HK-2 (cell line): ENCODE results near the gene LCE5A.
"Not testable (repeated sequence)": the region's sequence is repeated elsewhere in the genome, so short reads cannot be mapped to it uniquely, and the experiment has no call there.

Experiments
- DNase-seq: peaks from one replicate; pipeline ENCODE4 v3.0.0-alpha.2; 2018; ENCODE audit not compliant: unreplicated experiment

LCE5A gene

DNA sequence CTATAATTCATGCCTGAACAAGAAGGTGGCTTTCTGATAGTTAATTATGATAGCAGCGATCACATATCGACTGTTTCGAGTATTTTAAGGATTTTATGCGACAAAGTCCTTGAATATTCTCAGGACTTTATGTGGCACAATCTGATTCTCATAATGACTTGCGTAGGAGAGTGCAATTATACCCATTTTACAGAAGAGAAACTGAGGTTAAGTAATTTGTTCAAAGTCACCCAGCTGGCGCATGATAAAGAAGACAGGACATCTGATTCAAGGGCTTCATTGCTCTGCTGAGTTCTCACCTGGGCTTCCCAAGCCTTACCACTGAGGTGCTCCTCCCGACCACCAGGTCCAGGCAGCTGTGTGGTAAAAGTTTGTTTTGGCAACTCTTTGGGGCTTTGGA, 5.5 kb downstream of the LCE5A start:
- no peak for DNase-seq

DNA sequence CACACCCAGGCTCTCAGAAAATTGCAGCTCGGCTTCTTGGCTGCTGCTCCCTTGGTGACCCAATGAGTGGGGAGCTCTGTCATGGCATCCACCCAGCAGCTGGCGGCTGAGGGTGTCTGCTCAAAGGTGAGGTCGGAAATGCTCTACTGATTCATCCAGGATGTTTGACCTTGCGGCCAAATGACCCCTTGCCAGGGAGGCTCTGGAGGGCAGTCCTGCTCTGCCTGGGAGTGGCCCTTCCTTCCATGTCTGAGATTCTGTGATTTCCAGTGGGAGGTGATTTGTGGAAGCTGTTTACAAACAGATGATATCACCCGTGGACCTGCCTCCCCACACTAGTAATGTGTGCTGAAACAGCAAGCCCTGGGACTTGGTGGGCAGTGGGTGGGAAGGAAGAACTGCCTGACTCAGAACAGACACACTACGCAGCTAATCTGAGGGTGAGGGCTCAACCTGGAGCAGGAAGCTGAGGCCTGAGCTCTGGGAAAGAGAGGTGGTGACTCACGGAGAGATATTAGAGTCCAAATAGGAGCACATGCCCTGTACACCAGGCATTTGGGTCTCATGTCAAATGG, 6.7 kb downstream of the LCE5A start:
- no peak for DNase-seq

DNA sequence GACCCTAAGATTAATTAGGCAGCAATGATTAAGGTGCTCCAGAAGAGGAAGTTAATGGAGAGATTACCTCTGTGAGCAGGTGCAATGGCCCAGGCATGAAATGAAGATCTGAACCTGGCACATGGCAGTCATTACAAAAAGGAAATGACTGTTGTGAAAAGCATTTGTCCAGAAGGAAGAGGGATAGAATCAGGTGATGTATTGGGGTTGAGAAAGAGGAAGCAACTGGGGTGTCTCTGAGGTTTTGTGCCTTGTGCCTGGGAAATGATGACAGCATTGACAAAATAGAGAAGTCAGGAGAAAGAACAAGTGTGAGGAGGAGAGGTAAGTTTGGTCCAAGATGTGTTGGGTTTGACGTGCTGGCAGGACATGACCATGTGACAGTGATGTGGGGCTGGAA, 9.2 kb downstream of the LCE5A start:
- DNase-seq = no peak

DNA sequence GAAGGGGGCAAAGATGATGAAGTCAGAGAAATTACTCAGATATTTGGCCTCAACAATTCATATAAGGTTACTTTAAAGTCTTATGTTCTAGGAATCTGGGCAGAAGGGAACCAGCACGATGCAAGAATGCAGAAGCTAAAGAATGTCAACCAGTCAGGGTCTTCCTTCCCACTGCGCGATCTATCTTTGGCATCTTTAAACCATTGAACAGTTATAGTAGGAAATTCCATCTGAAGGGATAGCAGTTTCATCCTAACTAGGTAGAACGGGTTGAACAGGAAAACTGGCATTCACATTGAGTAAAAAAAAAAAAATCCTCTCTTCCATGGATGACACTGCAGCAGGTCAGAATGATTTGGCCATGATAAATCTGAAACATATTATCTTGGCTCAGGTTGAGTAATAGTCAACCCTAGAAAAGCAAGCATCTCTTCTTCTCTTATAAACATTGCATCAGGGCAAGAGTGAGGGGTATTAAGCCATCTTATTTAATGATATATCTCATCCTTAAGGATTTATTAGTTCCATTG, 10.0 kb downstream of the LCE5A start:
- DNase-seq = no peak

DNA sequence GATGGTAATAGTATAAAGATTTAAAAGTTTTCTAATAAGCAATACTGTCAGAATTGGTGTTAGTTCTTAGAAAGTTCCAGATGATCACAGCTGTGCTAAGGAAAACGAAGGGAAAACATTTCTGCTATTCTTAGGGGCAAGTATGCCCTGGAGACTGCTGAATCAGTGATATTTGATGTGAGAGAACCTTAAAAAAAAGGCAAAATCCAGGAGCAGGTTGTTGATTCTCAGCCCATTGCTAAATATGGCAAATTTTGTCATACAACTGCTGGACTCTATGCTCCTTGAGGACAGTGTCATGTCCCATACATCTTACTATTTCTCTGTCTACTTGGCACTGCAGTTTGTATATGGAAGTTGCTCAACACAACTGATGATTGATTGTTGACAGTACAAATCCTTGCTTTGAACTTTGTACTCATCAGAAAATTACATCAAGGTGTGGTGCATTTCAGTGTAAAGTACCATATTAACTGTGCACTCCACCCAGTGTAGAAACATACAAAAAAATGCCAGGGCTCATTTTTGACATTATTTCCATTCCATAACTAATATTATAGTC, 14.6 kb downstream of the LCE5A start:
- DNase-seq = no peak

DNA sequence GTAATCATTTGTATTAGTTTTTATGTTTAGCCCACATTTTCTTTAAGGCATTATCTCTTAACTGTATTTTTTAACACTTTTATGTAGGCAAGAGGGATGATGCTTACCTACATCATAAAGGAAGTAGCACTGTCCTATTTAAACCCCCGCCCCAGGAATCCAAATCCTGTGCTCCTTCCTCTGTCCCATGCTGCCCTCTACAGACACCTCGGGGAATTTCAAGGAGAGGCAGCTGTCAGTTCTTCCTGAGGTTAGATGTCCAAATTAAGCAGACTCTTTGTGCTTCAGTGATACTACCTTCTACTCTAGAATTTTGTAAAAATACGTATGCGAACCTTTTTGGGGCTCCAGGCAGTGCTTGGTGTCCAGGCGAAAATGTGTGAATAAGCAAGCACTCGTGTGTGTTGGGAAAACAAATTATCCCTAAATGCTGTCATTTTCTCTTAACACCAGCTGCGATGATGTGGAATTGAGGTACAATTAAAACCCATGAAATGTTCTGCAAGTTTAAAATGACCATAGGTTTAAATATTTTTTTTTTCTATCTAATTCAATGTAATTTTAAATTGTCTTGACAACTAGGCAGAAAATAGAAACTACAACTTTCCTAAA, 22.8 kb downstream of the LCE5A start:
- peak; percentile 50 for DNase-seq

DNA sequence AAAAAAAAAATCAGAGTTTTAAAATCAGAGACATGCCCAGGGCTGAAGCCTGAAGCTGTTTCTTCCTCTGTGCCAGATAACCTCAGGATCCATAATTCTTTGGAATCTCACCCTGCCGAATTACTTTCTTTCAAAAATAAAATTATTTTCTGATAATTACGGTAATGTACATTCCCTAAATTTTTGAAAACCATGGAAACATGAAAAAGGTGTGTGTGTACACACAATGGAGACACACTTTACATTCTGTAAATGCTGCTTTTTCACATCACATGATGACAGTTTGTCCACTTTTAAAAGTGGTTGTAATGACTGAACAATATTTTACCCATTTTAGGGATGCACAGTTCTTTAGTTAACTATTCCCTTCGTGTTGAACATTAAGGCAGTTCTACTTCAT, 25.2 kb downstream of the LCE5A start:
- no peak for DNase-seq

DNA sequence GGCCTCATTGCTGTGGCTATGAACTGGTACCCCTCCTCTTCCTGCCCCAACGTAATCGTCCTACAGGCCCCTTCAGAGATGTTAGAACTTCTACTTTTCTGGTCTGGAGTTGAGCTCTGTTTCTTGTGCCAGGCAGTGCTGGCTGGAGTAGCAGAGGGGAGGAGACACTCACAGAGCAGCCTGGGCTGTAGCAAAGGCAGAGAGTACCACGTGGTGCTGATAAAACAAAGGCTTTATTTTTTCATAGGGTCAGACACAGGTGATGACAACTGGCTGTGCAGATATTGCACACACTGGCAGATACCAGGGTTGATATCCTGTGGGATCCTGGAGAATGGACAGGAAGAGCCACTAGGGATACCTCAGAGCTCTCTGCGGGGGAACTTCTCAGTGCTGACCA, 26.9 kb downstream of the LCE5A start:
- no peak for DNase-seq

DNA sequence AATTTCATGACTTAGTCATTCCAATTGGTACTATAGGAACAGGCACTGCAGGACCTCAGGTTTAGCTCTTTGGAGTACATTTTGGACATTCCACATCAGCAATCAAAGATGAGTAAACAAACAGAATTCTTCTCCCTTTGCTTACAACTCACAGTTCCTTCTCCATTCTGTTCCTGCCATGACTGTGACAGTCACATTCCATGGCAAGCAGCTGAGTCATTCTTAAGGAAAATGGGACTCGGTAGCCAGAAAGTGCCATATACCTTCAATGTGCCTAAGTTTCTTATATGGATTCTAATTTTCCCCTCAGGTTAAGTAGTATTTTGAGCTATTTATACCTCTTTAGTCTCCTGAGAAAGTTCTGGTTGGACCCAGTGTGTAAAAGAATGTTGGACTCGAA, 29.3 kb downstream of the LCE5A start:
- no peak for DNase-seq

DNA sequence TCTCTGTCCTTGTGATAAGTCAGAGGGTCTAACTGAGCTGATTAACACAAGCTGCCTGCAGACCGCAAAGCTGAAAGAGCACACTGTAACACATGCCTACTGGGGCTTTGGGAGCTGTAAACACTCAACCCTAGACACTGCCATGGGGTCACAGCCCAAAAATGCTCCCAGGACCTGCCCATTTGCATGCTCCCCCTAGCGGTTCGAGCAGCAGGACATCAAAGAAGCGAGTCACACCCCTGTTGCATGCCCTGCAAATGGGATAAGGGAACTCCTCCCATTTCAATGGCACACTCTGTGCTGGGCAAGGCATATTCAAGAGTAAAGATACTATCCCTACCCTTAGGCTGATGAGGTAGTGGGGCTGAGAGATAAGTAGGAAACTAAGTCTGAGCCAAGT, 33.2 kb downstream of the LCE5A start:
- no peak for DNase-seq

DNA sequence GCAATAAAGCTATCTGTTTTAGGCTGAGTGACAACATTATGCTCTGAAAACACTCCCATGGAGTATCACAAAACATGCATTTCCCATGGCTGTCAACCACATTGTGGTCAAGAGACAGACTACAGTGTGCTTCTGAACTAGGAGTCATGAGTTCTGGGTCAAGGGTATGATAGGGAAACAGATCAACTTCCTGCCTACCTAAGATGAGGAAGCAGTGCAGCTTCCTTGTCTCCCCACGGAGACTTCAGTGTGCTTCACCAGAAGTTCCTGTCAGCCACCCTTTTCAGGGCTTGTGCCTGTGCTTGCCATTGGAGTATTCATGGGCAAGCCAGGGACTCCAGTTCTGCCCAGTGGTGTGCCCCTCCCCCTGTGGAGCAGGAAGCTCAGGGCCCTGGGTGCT, 36.1 kb downstream of the LCE5A start:
- DNase-seq = no peak

DNA sequence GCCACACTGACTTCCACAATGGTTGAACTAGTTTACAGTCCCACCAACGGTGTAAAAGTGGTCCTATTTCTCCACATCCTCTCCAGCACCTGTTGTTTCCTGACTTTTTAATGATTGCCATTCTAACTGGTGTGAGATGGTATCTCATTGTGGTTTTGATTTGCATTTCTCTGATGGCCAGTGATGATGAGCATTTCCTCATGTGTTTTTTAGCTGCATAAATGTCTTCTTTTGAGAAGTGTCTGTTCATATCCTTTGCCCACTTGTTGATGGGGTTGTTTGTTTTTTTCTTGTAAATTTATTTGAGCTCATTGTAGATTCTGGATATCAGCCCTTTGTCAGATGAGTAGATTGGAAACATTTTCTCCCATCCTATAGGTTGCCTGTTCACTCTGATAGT, 37.8 kb downstream of the LCE5A start:
- DNase-seq = not testable (repeated sequence)
